Epithelial cell of proximal tubule (primary cell): ENCODE data around the gene GNRHR. TPM values are rescaled to one million over a fixed set of nuclear protein-coding genes. Genes with fewer than 3 reads are reported as not detected.

Experiments
- DNase-seq: peaks from one replicate; pipeline ENCODE4 v3.0.0-alpha.2; 2011; ENCODE audit warnings: low read depth
- H3K4me3 ChIP-seq: 2 replicates; pipeline ENCODE4 v1.5.1; 2011; ENCODE audit warnings: low read depth, mild to moderate bottlenecking, low read length
- CTCF ChIP-seq: conservative IDR thresholded peaks from 2 replicates; pipeline ENCODE4 v1.5.1; 2012; ENCODE audit warnings: low read depth, mild to moderate bottlenecking, low read length
- total RNA-seq: library from RNA; depleted of rRNA; stranded (reverse); fragments of >200 nt; gene quantifications from 2 replicates; pipeline ENCODE4 v1.2.3, GENCODE V29; 2015

GNRHR gene
- total RNA-seq, 1 donor from 2014 or later: not detected

- DNase-seq: no peak
- TF ChIP-seq CTCF: no peak
- no peak overlapping the region for H3K4me3 ChIP-seq
These were observed 3.5 kb downstream of the GNRHR start for GRCh38 chr4:67750691-67751090.

GRCh38 chr4:67749286-67749685, 4.9 kb downstream of the GNRHR start:
- no peak for DNase-seq
- TF ChIP-seq CTCF: no peak
- H3K4me3 ChIP-seq: no peak overlapping the region

GRCh38 chr4:67746797-67747495, 7.2 kb downstream of the GNRHR start:
- DNase-seq: no peak
- TF ChIP-seq CTCF: peak; percentile 61
- no peak overlapping the region for H3K4me3 ChIP-seq

GRCh38 chr4:67744561-67745283, 9.5 kb downstream of the GNRHR start:
- no peak for TF ChIP-seq CTCF
- DNase-seq: no peak
- H3K4me3 ChIP-seq: no peak overlapping the region

- DNase-seq: no peak
- no peak for TF ChIP-seq CTCF
These were observed 11.0 kb downstream of the GNRHR start for GRCh38 chr4:67743194-67743593.

GRCh38 chr4:67736262-67736661, 17.9 kb downstream of the GNRHR start:
- H3K4me3 ChIP-seq: no peak overlapping the region
- DNase-seq: no peak
- no peak for TF ChIP-seq CTCF

More at GRCh38 chr4:67743194-67743593, 11.0 kb downstream of the GNRHR start:
- H3K4me3 ChIP-seq: no peak overlapping the region
